Neutrophil (primary cell): Measurements from ENCODE around the gene SNX33.

Experiments
- H3K27ac ChIP-seq: fragments of 200-600 bp; sonication (generic); 2 replicates; pipeline ENCODE4 v1.5.1; 2016; ENCODE audit warnings: mild to moderate bottlenecking, moderate library complexity
- H3K27me3 ChIP-seq: fragments of 200-600 bp; sonication (generic); 2 replicates; pipeline ENCODE4 v1.6.0; 2016; ENCODE audit warnings: mild to moderate bottlenecking
- H3K36me3 ChIP-seq: fragments of 200-600 bp; sonication (generic); 2 replicates; pipeline ENCODE4 v1.5.1; 2017
- H3K4me1 ChIP-seq, 2 experiments: fragments of 200-600 bp in 1 of 2; sonication (generic) in 1 of 2; 1 replicate in 1 of 2; 2 replicates in 1 of 2; pipeline versions ENCODE4 v1.5.1 to v1.6.1; 2013 to 2016; ENCODE audit warnings: low read depth in 1 of 2, low read length in 1 of 2, mild to moderate bottlenecking in 1 of 2, moderate library complexity in 1 of 2; ENCODE audit not compliant: control insufficient read depth in 1 of 2, insufficient read depth in 1 of 2
- H3K4me3 ChIP-seq, 2 experiments: fragments of 200-600 bp in 1 of 2; sonication (generic) in 1 of 2; 1 replicate in 1 of 2; 2 replicates in 1 of 2; pipeline ENCODE4 v1.5.1; 2013 to 2016; ENCODE audit warnings: low read depth in 1 of 2, low read length in 1 of 2, mild to moderate bottlenecking in 1 of 2, moderate library complexity in 1 of 2
- H3K9me3 ChIP-seq: fragments of 200-600 bp; sonication (generic); 2 replicates; pipeline ENCODE4 v1.5.1; 2016
- CTCF ChIP-seq: fragments of 200-600 bp; sonication (generic); IDR thresholded peaks from 2 replicates; pipeline ENCODE4 v1.5.1; 2016; ENCODE audit warnings: antibody characterized with exemption

SNX33 gene

GRCh38 chr15:75655931-75656330 lies 8.2 kb downstream of the SNX33 start:
- H3K4me1 ChIP-seq: no peaks in the 10 kb centered on the region
- TF ChIP-seq CTCF: no peak
- H3K36me3 ChIP-seq: no peaks in the 10 kb centered on the region
- H3K9me3 ChIP-seq: no peaks in the 10 kb centered on the region
- H3K27me3 ChIP-seq: peaks cover 5% of the 10 kb centered on the region
- no peak overlapping the region for H3K27ac ChIP-seq
- no peak overlapping the region for H3K4me3 ChIP-seq

- no peaks in the 10 kb centered on the region for H3K36me3 ChIP-seq
- no peaks in the 10 kb centered on the region for H3K4me1 ChIP-seq
- TF ChIP-seq CTCF: no peak
- peaks cover 9% of the 10 kb centered on the region for H3K27me3 ChIP-seq
- no peaks in the 10 kb centered on the region for H3K9me3 ChIP-seq
- no peak overlapping the region for H3K27ac ChIP-seq
- H3K4me3 ChIP-seq: no peak overlapping the region
These were observed 8.6 kb downstream of the SNX33 start for GRCh38 chr15:75656331-75656730.

- no peaks in the 10 kb centered on the region for H3K36me3 ChIP-seq
- peaks cover 12% of the 10 kb centered on the region for H3K27me3 ChIP-seq
- H3K27ac ChIP-seq: no peak overlapping the region
- H3K4me1 ChIP-seq: no peaks in the 10 kb centered on the region
- H3K9me3 ChIP-seq: no peaks in the 10 kb centered on the region
- TF ChIP-seq CTCF: no peak
- no peak overlapping the region for H3K4me3 ChIP-seq
These were observed 9.1 kb downstream of the SNX33 start for GRCh38 chr15:75656813-75657212.

GRCh38 chr15:75659141-75659771 lies 11.5 kb downstream of the SNX33 start:
- H3K36me3 ChIP-seq: no peaks in the 10 kb centered on the region
- no peaks in the 10 kb centered on the region for H3K9me3 ChIP-seq
- no peaks in the 10 kb centered on the region for H3K4me1 ChIP-seq
- no peak overlapping the region for H3K27ac ChIP-seq
- H3K4me3 ChIP-seq: no peak overlapping the region
- peaks cover 33% of the 10 kb centered on the region for H3K27me3 ChIP-seq
- no peak for TF ChIP-seq CTCF

- H3K27me3 ChIP-seq: peaks cover 38% of the 10 kb centered on the region
- no peak for TF ChIP-seq CTCF
- H3K9me3 ChIP-seq: no peaks in the 10 kb centered on the region
- H3K36me3 ChIP-seq: no peaks in the 10 kb centered on the region
- no peaks in the 10 kb centered on the region for H3K4me1 ChIP-seq
- no peak overlapping the region for H3K27ac ChIP-seq
- H3K4me3 ChIP-seq: no peak overlapping the region
These were observed 12.4 kb downstream of the SNX33 start for GRCh38 chr15:75659928-75660645.
